Body of pancreas (tissue), 4 donors: ENCODE results near the gene SEC14L6.

Experiments
- CTCF ChIP-seq, 7 experiments: fragments of 450-650 bp in 4 of 7; fragments of 200-600 bp in 3 of 7; sonication (generic) in 3 of 7; IDR thresholded peaks; one replicate each; pipeline ENCODE4 v1.5.1; 2016 to 2019; ENCODE audit warnings: antibody characterized with exemption in 7 of 7
- POLR2A ChIP-seq, 3 donors: fragments of 450-650 bp; IDR thresholded peaks; one replicate each; pipeline ENCODE4 v1.6.1; 2016; ENCODE audit warnings: antibody characterized with exemption in 3 of 3, mild to moderate bottlenecking in 2 of 3

- TF ChIP-seq POLR2A (IDR thresholded peaks at IDR 0.05) = peak in 2 of 3 donors; percentile 20 to 21
- no peak for TF ChIP-seq CTCF (IDR thresholded peaks at IDR 0.05)
Observed at GRCh38 chr22:30541961-30542810, 4.4 kb downstream of the SEC14L6 start.
